Peyer's patch (tissue), 4 donors: ENCODE results near the gene ACIN1.

ENCODE experiments used
- CTCF ChIP-seq, 6 experiments: fragments of 450-650 bp in 4 of 6; fragments of 200-600 bp in 2 of 6; sonication (generic) in 1 of 6; IDR thresholded peaks; one replicate each; pipeline ENCODE4 v1.5.1; 2017 to 2019; ENCODE audit warnings: antibody characterized with exemption in 6 of 6, mild to moderate bottlenecking in 3 of 6, moderate library complexity in 1 of 6
- POLR2A ChIP-seq, 2 donors: fragments of 450-650 bp; IDR thresholded peaks; one replicate each; pipeline ENCODE4 v1.5.1; 2017; ENCODE audit warnings: antibody characterized with exemption in 2 of 2, mild to moderate bottlenecking in 2 of 2, moderate library complexity in 2 of 2

GRCh38 chr14:23128969-23129758 lies 34.2 kb upstream of the ACIN1 start:
- TF ChIP-seq CTCF (IDR thresholded peaks at IDR 0.05) (no peak), POLR2A (IDR thresholded peaks at IDR 0.05) (no peak)
